Right lung (tissue), 5 donors: ENCODE data around the gene PCNT. TPM values are rescaled to one million over a fixed set of nuclear protein-coding genes. Genes with fewer than 3 reads are reported as not detected.
A peak's percentile ranks its signal among the peaks of the same experiment; 100 is the strongest.
"Not testable (repeated sequence)": the region's sequence is repeated elsewhere in the genome, so short reads cannot be mapped to it uniquely, and the experiment has no call there.

Experiments
- DNase-seq, 2 donors: peaks; one replicate each; pipeline ENCODE4 v3.0.0-alpha.2; 2013
- polyA plus RNA-seq, 5 donors: library from polyadenylated mRNA; unstranded; fragments of 120-200 nt; gene quantifications; one replicate each; pipeline versions ENCODE4 v1.2.1 to v1.2.3, GENCODE V29; 2013; ENCODE audit warnings: inconsistent platforms in 1 of 5, low replicate concordance in 1 of 5; ENCODE audit not compliant: insufficient read length in 5 of 5, insufficient read depth in 1 of 5

The PCNT gene
- polyA plus RNA-seq, 5 donors: 27.9 to 33.4 (median 31.9) TPM

- no peak for DNase-seq
Measured at GRCh38 chr21:46452710-46453109, 128.8 kb downstream of the PCNT start.

DNA sequence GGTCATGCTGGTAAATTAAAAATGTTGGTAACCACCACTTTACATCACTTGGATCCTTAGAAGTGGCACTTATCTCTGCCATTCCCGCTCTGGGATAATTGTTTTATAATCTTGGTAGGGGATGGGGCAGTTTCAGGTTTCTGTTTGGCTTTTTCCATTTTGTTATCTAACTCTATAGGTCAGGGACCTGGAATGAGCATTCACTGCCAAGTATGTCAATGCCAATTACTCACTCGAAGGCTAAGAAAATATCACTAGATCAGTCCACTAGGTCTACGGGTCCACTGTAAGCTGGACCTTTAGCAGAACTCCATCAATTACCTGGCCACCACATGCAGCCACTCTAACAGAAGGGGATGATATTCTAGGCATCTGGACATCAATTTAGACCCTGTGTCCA, 130.2 kb downstream of the PCNT start:
- DNase-seq: no peak

DNA sequence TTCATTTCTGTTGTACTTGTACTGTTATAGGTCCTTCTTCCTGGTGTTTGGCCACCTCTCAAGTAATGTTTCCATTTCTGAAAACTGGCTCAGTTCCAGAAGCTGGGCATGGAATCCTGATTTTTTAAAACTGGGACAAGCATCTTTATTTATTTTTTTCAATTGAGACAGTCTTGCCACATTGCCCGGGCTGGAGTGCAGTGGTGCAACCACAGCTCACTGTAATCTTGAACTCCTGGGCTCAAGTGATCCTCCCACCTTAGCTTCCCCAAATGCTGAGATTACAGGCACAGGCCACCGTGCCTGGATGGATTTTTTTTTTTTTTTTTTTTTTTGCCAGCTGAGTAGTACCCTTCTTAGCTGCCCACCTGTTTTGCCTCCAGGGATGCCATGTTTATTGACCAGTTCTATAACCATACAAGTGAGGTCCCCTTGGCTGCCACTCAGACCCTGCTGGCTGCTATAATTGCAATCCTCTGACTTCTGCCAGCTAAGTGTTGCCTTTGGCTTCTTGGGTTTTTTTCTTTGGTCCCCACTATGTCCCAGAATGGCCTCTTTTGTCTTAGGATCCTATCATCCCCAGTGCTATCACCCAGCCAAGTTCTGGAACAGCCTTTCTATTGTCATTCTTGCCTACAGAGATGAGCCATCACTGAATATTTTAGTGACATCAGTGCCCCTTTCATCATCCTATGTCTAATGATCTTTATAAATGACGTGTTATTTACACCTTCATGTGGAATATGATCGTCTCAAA, 130.9 kb downstream of the PCNT start:
- DNase-seq: no peak

- DNase-seq: peak in 1 of 2 donors; percentile 31
Measured at GRCh38 chr21:46455575-46456385, 131.8 kb downstream of the PCNT start.

DNA sequence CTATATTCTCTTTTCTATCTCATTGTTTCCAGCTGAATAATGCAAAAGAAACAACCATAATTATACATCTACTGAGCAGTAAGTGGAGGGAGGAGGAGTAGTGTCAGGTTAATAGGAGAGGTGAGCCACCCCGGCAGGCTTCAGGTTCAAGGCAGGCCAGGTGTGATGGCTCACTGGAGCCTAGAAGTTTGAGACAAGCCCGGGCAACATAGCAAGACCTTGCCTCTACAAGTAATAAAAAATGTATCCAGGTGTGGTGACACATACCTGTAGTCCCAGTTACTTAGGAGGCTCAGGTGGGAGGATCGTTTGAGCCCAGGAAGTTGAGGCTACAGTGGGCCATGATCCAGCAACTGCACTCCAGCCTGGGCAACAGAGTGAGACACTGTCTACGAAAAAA, 132.8 kb downstream of the PCNT start:
- DNase-seq: no peak

DNA sequence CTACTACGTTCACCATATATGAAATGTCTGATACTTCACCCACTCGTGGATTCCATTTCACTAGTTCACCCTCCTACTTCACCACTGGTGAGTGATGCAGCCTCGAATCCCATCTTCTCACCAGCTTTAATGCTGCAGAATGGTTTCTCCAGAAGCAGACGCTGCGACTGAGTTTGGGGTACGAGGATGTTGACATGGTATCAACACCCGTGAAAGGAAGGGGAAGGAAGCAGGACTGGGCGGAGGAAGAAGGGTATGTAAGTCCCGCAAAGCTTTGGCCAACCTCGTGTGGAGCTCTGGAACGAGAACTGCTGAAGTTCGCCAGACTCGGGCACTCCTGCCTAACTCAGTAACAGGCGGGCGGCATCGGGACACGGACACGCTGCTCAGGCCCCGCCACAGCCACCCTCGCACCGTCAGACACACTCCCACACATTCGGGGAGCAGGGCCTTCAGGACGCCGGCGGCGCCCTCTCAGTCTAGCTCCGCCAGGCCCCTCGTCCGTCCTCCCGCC, 133.9 kb downstream of the PCNT start:
- DNase-seq: peak in 1 of 2 donors; percentile 25

GRCh38 chr21:46458315-46459023, 134.5 kb downstream of the PCNT start, which contains the start of gene DIP2A:
DIP2A (plus strand) TSS chr21:46458891; CDS start chr21:46459132, 241 bp downstream.
- DNase-seq: peak; percentile 97 to 98

DNA sequence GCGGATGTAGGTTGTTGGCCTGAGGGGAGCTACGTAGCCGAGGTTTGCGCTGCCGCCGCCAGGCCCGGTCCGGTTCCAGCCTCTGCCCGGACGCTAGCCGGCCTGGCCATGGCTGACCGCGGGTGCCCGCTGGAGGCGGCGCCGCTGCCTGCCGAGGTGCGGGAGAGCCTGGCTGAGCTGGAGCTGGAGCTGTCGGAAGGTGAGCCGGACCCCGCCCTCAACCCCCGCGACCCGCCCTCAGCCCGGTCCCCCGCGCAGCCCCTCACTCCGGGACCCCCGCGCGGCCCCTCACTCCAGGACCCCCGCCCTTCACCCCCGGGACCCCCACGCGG, 135.0 kb downstream of the PCNT start:
- no peak for DNase-seq

- DNase-seq: peak in 1 of 2 donors; percentile 16
Measured at GRCh38 chr21:46459356-46460112, 135.6 kb downstream of the PCNT start.

DNA sequence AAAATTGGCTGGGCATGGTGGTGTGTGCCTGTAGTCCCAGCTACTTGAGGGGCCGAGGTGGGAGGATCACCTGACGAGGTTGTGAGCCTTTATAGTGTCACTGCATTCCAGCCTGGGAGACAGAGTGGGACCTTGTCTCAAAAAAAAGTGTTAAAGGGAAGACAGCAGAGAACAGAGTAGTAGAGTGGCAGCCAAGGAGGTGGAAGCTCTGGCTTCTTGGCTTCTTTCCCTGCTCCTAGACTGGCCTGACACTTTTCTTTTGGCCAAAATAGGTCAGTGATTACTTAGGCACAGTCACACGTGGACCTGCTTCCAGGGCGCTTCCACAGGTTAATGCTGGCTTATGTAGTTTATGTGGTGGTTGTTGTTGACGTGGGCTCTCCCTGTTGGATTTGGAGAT, 138.0 kb downstream of the PCNT start:
- DNase-seq: no peak

DNA sequence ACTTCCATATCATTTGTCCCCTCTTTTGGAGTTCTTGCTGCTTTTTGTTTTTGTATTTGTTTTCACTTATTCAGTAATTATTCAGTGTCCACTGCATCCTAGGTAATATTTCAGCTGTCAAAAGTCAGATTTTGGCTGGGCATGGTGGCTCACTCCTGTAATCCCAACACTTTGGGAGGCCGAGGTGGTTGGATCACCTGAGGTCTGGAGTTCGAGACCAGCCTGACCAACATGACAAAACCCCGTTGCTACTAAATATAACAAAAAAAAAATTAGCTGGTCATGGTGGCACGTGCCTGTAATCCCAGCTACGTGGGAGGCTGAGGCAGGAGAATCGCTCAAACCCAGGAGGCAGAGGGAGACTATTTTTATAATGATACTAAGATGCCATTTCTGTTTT, 141.2 kb downstream of the PCNT start:
- not testable (repeated sequence) for DNase-seq

GRCh38 chr21:46465651-46466050, 141.7 kb downstream of the PCNT start:
- DNase-seq: no peak

DNA sequence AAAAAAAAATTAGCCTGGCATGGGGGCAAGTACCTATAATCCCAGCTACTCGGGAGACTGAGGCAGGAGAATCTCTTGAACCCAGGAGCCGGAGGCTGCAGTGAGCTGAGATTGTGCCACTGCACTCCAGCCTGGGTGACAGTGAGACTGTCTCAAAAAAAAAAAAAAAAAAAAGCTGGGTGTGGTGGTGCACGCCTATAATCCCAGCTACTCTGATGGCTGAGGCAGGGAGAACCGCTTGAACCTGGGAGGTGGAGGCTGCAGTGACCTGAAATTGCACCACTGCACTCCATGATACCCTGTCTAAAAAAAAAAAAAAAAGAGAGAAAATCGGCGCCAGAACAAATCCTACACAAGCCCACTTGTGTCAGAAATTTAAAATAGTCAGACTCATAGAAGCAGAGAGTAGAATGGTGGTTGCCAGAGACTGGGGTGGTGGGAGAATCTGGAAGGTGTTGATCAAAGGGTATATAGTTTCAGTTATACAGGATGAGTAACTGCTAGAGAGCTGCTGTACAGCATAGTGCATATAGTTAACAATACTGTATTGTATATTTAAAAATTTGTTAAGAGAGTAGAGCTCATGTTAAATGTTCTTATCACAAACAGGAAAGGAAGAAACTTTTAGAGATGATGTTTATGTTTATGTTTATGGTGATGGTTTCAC, 144.3 kb downstream of the PCNT start:
- DNase-seq: no peak

DNA sequence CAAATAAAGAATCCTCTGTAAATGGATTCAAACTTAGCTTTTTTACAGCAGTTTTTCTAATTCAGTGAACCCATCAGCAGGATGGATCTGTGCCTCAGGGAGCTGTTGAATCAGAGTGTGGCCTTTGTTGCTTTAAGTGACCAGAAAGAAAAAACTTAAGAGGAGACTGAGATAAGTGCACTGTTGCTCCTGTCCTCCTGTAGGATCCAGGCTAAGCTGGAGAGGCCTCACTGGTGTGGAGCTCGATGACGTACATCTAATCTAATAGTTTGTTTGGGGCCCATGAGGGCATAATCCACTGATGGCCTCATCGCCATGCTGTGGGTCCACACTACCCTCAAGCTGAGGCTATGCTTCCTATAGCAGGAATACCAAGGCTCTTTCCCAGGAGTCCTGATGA, 145.3 kb downstream of the PCNT start:
- DNase-seq: no peak

- DNase-seq: no peak
Measured at GRCh38 chr21:46471514-46471913, 147.6 kb downstream of the PCNT start.

DNA sequence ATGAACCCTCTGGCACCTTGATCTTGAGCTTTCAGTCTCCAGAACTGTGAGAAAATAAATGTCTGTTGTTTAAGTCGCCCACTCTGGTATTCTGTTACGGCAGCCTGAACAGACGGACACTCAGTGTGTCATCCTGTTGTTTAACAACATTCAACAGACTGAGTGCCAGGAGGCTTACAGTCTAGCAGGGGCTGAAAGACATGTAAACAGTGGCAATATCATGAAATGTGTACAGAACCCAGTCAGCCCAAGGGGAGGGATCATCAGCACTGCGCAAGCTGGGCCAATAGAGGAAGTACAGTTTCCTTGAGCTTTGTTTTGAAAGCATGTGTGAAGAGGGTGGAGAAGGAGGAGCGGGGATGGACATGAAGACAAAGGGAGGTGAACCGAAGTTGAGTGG, 148.3 kb downstream of the PCNT start:
- no peak for DNase-seq

- no peak for DNase-seq
Measured at GRCh38 chr21:46474382-46474781, 150.4 kb downstream of the PCNT start.

GRCh38 chr21:46475296-46475695, 151.3 kb downstream of the PCNT start:
- DNase-seq: no peak

- no peak for DNase-seq
Measured at GRCh38 chr21:46477765-46478164, 153.8 kb downstream of the PCNT start.

DNA sequence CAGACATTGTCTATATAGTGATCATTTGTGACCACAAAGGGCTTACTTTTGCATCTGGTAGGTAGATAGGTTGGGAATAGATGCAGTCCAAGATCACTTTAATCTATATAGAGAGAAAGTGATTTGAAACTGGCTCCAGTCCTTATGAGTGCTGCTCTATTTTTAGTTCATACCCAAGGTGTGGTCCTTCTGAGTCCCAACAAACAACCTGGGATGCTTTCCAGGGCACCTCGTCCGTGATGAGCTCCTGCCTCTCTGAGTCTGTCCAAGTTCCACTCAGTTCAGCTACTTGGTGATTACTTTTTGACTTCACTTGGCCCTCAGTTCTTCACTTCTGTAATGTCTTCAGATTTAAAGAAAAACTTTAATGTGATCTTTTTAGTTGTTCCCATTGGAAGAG, 155.0 kb downstream of the PCNT start:
- no peak for DNase-seq

DNA sequence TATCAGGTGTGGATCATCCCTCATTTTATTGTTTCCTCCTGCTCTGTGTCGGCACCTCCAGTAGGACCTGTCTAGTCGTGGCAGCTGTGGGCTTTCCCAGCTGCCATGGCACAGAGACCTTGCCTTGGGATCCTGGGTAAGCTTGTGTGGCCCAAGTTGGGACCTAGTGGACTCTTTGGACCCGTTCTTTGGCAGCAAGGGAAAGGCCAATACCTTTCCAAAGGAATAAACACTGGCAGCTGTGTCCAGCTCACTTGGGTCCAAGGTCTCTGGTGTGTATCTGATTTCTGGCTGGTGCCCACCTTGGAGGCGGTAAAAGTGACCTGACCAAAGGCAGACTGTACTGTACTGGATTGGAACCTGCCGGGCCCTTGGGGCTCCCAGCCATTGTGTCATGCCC, 156.5 kb downstream of the PCNT start:
- no peak for DNase-seq
